Cardiac septum (tissue), 1 donor: ENCODE data around the gene TMEM145. TPM values are rescaled to one million over a fixed set of nuclear protein-coding genes. Genes with fewer than 3 reads are reported as not detected.
"Not testable (repeated sequence)": the region's sequence is repeated elsewhere in the genome, so short reads cannot be mapped to it uniquely, and the experiment has no call there.

Experiments used
- DNase-seq: peaks from one replicate; pipeline ENCODE4 v3.0.0-alpha.2; 2020; ENCODE audit warnings: low spot score
- intact Hi-C: fragments of 100-400 bp; cut with DNase I; formaldehyde crosslinking; loops from one replicate; pipeline ENCODE4 v1.14.0; 2022
- total RNA-seq: library from RNA; stranded (reverse); fragmentation: NEBNext Ultra II Directional; extraction: Animal tissue kit (Norgen Biotek cat#: 25700); gene quantifications from one replicate; pipeline ENCODE4 v1.2.1, GENCODE V29; 2021
- donor health status: DM: no; HTN: no; CAD: no.

Gene TMEM145
- total RNA-seq, 1 donor from 2014 or later, result 0.24 TPM

GRCh38 chr19:42326969-42327368 lies 13.9 kb downstream of the TMEM145 start:
- intact Hi-C loops, result loop anchor here (5.0 kb wide), 2 partner anchors 70 to 195 kb away; partner anchors contain the start of gene POU2F2

DNA sequence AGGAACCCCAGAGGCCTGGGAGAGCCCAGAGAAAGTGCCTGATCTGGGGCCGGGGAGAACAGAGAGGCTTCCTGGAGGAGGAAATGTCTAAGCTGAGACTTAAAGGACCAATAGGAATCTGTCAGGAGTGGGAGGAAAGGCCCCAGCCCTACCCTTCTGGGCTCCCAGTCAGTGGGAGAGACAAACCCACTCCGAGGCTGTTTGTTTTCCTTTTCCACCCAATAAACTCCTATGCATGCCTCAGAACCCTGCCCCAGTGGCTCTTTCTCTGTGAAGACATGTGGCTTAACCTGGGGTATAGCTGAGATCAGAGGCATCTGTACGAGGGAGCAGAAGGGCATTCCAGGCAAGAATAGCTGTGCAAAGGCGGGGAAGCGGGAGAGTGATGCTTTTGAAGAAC lies 14.3 kb downstream of the TMEM145 start:
- intact Hi-C loops, result loop anchor here (5.0 kb wide), 2 partner anchors 70 to 195 kb away; partner anchors contain the start of gene POU2F2
- no peak for DNase-seq

More at GRCh38 chr19:42326969-42327368, 13.9 kb downstream of the TMEM145 start:
- DNase-seq, result no peak

GRCh38 chr19:42328106-42328505 lies 15.0 kb downstream of the TMEM145 start:
- intact Hi-C loops, result loop anchor here (5.0 kb wide), 2 partner anchors 69 to 196 kb away; partner anchors contain the start of gene POU2F2
- DNase-seq, result no peak

- intact Hi-C loops, result loop anchor here (5.0 kb wide), 2 partner anchors 68 to 197 kb away; partner anchors contain the start of gene POU2F2
- no peak for DNase-seq
These were observed 15.7 kb downstream of the TMEM145 start for GRCh38 chr19:42328854-42329253.

GRCh38 chr19:42330241-42330711 lies 17.2 kb downstream of the TMEM145 start:
- DNase-seq, result no peak
- intact Hi-C loops, result no loop called here

GRCh38 chr19:42331333-42331732 lies 18.2 kb downstream of the TMEM145 start:
- DNase-seq, intact Hi-C loops: not testable (repeated sequence)

DNA sequence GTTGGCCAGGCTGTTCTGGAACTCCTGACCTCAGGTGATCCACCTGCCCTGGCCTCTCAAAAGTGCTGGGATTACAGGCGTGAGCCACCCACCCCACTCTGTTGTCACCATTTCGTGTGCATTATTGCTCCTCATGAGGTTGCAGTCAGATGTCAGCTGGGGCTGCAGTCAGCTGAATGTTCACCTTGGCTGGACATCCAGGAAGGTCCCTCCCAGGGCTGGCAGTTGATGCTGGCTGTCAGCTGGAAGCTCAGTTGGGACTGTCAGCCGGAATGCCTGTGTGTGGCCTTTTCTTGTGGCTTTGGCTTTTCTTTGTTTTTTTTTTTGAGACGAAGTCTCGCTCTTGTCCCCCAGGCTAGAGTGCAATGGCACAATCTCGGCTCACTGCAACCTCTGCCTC lies 18.9 kb downstream of the TMEM145 start:
- intact Hi-C loops, result no loop called here
- no peak for DNase-seq

DNA sequence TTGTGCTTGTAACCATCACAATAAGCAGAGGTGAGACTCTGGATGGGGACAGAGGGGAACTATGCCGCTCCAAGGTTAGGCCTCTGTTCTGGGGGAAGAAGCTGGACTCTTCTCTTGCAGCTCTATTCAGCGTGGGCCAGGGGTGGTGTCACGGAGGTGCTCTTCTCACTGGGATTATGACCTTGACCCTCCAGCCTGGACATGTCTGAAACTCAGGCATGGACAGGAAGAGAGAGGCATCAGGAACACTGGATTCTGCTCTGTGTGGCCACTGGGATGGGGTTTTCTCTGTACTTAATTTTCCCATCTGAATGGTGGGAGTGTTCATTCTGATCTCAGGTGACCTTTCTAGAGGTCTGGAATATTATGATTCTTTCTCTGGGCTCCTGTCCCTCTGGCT lies 19.9 kb downstream of the TMEM145 start:
- intact Hi-C loops, result no loop called here
- no peak for DNase-seq

DNA sequence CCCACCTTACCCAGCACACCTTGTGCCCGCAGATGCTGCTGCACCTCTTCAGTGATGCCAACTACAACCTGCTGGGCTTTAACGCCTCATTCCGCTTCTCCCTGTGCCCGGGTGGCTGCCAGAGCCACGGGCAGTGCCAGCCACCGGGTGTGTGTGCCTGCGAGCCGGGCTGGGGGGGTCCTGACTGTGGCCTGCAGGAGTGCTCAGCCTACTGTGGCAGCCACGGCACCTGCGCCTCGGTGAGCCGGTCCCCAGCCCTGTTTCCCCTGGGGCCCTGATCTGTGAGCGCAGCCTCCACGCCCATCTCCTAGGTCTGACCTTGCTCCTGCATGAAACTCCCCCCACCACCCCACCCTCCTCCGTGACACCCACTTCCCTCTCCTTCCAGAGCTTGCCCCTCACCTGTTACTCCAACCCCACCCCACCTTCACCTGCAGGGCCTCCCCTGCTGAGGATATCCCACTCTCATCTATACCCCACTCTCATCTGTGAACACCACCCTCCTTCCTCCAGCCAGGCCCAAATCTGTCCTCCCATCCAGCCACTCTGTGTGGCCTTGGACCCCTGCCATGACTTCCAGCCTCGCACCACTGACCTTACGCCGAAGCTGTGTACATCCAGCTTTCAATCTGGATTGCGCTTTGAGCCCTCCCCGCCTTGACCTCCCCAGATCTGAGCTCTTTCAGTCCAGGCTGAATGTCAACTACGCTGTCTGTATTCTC lies 21.0 kb downstream of the TMEM145 start:
- DNase-seq, result no peak
- intact Hi-C loops, result no loop called here

GRCh38 chr19:42334697-42335373 lies 21.7 kb downstream of the TMEM145 start:
- intact Hi-C loops, result no loop called here

GRCh38 chr19:42335374-42335936 lies 22.3 kb downstream of the TMEM145 start:
- intact Hi-C loops, result no loop called here
- no peak for DNase-seq

More at GRCh38 chr19:42334697-42335373, 21.7 kb downstream of the TMEM145 start:
- no peak for DNase-seq

DNA sequence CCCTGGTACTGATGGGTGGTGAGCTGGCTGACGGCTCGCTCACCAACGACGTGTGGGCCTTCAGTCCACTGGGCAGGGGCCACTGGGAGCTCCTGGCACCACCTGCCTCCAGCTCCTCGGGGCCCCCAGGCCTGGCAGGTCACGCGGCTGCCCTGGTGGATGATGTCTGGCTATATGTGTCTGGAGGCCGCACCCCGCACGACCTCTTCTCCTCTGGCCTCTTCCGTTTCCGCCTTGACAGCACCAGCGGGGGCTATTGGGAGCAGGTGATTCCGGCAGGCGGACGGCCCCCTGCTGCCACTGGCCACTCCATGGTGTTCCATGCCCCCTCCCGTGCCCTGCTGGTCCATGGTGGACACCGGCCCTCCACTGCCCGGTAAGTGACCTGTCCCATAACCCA lies 22.9 kb downstream of the TMEM145 start:
- intact Hi-C loops, result no loop called here
- no peak for DNase-seq

DNA sequence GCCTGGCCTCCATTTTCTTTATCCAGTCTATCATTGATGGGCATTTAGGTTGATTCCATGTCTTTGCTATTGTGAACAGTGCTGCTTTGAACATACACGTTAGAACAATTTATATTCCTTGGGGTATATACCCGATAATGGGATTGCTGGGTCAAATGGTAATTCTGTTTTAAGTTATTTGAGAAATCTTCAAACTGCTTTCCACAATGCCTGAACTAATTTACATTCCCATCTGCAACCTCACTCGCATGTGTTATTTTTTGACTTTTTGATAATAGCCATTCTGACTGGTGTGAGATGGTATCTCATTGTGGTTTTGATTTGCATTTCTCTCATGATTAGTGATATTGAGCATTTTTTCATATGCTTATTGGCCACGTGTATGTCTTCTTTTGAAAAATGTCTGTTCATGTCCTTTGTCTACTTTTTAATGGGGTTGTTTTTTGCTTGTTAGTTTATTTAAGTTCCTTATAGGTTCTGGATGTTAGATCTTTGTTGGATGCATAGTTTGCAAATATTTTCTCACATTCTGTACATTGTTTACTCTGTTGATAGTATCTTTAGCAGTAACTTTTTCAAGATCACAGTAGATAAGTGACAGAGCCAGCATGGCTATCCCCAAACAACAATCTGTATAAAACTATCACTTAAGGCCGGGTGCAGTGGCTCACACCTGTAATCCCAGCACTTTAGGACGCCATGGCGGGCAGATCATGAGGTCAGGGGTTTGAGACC lies 26.2 kb downstream of the TMEM145 start:
- DNase-seq, intact Hi-C loops: not testable (repeated sequence)

GRCh38 chr19:42339922-42340321 lies 26.8 kb downstream of the TMEM145 start:
- intact Hi-C loops, DNase-seq: not testable (repeated sequence)

DNA sequence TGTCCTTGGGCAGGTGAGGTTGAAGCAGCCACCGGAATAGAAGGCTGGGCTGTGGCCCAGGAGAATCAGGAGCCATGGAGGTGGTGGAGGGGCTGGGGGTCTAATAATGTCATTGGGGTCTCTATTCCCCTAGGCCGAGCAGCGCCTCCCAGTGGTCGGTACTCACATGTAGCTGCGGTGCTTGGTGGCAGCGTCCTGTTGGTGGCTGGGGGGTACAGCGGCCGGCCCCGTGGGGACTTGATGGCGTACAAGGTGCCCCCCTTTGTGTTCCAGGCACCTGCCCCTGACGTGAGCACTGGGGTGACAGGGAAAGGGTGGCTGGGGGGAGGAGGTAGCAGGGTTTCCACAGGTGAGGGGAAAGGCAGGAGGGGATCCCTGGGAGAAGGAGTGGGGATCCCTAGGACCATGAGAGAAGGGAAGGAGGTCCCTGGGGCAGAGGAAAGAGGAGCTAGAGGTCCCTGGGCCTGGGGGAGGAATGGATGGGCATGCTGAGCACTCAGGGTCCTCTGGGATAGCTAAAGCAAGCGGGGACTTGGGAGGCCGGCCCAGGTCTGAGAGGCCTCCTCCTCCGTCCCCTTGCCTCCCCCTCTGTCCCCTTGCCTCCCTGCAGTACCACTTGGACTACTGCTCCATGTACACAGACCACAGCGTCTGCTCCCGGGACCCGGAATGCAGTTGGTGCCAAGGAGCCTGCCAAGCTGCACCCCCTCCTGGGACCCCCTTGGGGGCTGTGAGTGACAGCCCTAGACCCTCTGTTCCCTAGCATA lies 30.4 kb downstream of the TMEM145 start:
- intact Hi-C loops, result no loop called here
- no peak for DNase-seq

DNA sequence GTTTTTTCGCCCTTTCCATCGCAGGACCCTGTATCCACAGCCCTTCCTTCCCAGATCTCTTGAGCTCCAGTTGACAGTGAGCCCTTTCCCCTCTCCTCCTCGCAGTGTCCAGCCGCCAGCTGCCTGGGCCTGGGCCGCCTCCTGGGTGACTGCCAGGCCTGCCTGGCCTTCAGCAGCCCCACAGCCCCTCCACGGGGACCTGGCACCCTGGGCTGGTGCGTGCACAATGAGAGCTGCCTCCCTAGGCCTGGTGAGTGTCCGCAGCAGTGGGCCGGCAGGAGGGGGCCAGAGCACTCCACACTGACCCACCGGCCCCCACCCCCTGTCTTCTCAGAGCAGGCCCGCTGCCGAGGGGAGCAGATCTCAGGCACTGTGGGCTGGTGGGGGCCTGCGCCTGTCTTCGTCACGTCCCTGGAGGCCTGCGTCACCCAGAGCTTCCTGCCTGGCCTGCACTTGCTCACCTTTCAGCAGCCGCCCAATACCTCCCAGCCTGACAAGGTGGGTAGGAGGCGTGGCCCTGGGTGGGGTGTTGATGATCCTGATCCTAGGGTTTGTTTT lies 31.3 kb downstream of the TMEM145 start:
- intact Hi-C loops, result no loop called here
- no peak for DNase-seq

GRCh38 chr19:42345191-42345812 lies 32.2 kb downstream of the TMEM145 start:
- intact Hi-C loops, result no loop called here
- DNase-seq, result no peak

DNA sequence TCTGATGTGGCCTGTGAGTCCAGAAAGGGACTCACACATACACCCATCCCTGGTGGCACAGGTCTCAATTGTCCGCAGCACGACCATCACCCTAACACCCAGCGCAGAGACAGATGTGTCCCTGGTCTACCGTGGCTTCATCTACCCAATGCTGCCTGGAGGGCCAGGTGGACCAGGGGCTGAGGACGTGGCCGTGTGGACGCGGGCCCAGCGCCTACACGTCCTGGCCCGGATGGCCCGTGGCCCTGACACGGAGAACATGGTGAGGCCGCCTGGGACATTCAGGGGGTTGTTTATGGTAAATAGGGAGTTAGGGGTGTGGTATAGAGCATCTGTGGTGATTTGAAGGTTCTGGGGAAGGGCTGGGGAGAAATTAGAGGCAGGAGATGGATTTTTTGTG lies 35.1 kb downstream of the TMEM145 start:
- intact Hi-C loops, result no loop called here
- no peak for DNase-seq
